ENCODE data around the gene C2CD2.

The C2CD2 gene

GRCh38 chr21:41856572-41856971, 97.2 kb downstream of the C2CD2 start:
- no peak for DNase-seq (ENCODE audit: low spot score)
- no peak for TF ChIP-seq CTCF (IDR thresholded peaks at IDR 0.05; ENCODE audit: borderline replicate concordance, control extremely low read depth, extremely low read depth, insufficient read depth, missing control alignments)
- in situ Hi-C loops (cut with MboI; ENCODE audit: low sequenced_read_pairs, unreplicated experiment), result no loop called here

GRCh38 chr21:41854426-41854995, 99.3 kb downstream of the C2CD2 start:
- TF ChIP-seq CTCF (IDR thresholded peaks at IDR 0.05; ENCODE audit: borderline replicate concordance, control extremely low read depth, extremely low read depth, insufficient read depth, missing control alignments), result no peak
- DNase-seq (ENCODE audit: low spot score), result no peak
- in situ Hi-C loops (cut with MboI; ENCODE audit: low sequenced_read_pairs, unreplicated experiment), result no loop called here

GRCh38 chr21:41852929-41853320, 100.9 kb downstream of the C2CD2 start:
- in situ Hi-C loops (cut with MboI; ENCODE audit: low sequenced_read_pairs, unreplicated experiment), result no loop called here
- TF ChIP-seq CTCF (IDR thresholded peaks at IDR 0.05; ENCODE audit: borderline replicate concordance, control extremely low read depth, extremely low read depth, insufficient read depth, missing control alignments), result no peak
- DNase-seq (ENCODE audit: low spot score), result no peak

- no peak for DNase-seq (ENCODE audit: low spot score)
- TF ChIP-seq CTCF (IDR thresholded peaks at IDR 0.05; ENCODE audit: borderline replicate concordance, control extremely low read depth, extremely low read depth, insufficient read depth, missing control alignments), result no peak
- in situ Hi-C loops (cut with MboI; ENCODE audit: low sequenced_read_pairs, unreplicated experiment), result no loop called here
These were observed 101.5 kb downstream of the C2CD2 start for GRCh38 chr21:41852151-41852928.

GRCh38 chr21:41851090-41851790, 102.6 kb downstream of the C2CD2 start:
- in situ Hi-C loops (cut with MboI; ENCODE audit: low sequenced_read_pairs, unreplicated experiment), result no loop called here
- no peak for DNase-seq (ENCODE audit: low spot score)
- no peak for TF ChIP-seq CTCF (IDR thresholded peaks at IDR 0.05; ENCODE audit: borderline replicate concordance, control extremely low read depth, extremely low read depth, insufficient read depth, missing control alignments)

- TF ChIP-seq CTCF (IDR thresholded peaks at IDR 0.05; ENCODE audit: borderline replicate concordance, control extremely low read depth, extremely low read depth, insufficient read depth, missing control alignments), result no peak
- no peak for DNase-seq (ENCODE audit: low spot score)
- in situ Hi-C loops (cut with MboI; ENCODE audit: low sequenced_read_pairs, unreplicated experiment), result no loop called here
These were observed 103.7 kb downstream of the C2CD2 start for GRCh38 chr21:41850085-41850484.
